Suprapubic skin (tissue), 4 donors: ENCODE data around the gene HEBP2. TPM values are rescaled to one million over a fixed set of nuclear protein-coding genes. Genes with fewer than 3 reads are reported as not detected.

Experiments
- DNase-seq, 2 donors: peaks; one replicate each; pipeline ENCODE4 v3.0.0-alpha.2; 2019; ENCODE audit warnings: low spot score in 2 of 2
- H3K27ac ChIP-seq: fragments of 200-600 bp; sonication (generic); one replicate; pipeline ENCODE4 v1.5.1; 2019
- H3K27me3 ChIP-seq: fragments of 200-600 bp; sonication (generic); one replicate; pipeline ENCODE4 v1.5.1; 2019
- H3K36me3 ChIP-seq: fragments of 200-600 bp; sonication (generic); one replicate; pipeline ENCODE4 v1.5.1; 2019
- H3K4me1 ChIP-seq: fragments of 200-600 bp; sonication (generic); one replicate; pipeline ENCODE4 v1.5.1; 2019
- H3K4me3 ChIP-seq: fragments of 200-600 bp; sonication (generic); one replicate; pipeline ENCODE4 v1.5.1; 2019; ENCODE audit warnings: mild to moderate bottlenecking
- H3K9me3 ChIP-seq: fragments of 200-600 bp; sonication (generic); one replicate; pipeline ENCODE4 v1.5.1; 2019
- EP300 ChIP-seq: sonication (generic); formaldehyde crosslinking; IDR thresholded peaks from one replicate; pipeline ENCODE4 v1.6.1; 2017; ENCODE audit warnings: antibody characterized with exemption
- POLR2A ChIP-seq, 2 donors: fragments of 450-650 bp; IDR thresholded peaks; one replicate each; pipeline ENCODE4 v1.6.1; 2017; ENCODE audit warnings: antibody characterized with exemption in 2 of 2, mild to moderate bottlenecking in 2 of 2, moderate library complexity in 2 of 2
- POLR2AphosphoS5 ChIP-seq, 3 donors: sonication (generic); formaldehyde crosslinking; IDR thresholded peaks; one replicate each; pipeline ENCODE4 v1.6.1; 2017; ENCODE audit warnings: antibody characterized with exemption in 3 of 3
- WGBS: methylation state at CpG from one replicate; pipeline ENCODE4 v1.1.5; 2018; 5-methylcytosine and 5-hydroxymethylcytosine counted together
- total RNA-seq, 4 donors: library from RNA; depleted of rRNA; stranded (reverse); fragments of >200 nt; gene quantifications; one replicate each; pipeline ENCODE4 v1.1.0, GENCODE V29; 2016
- TF ChIP-seq, protein P1 (sequence below), 2 donors: fragments of 200-600 bp in 1 of 2; fragments of 450-650 bp in 1 of 2; sonication (generic) in 1 of 2; IDR thresholded peaks; one replicate each; pipeline ENCODE4 v1.5.1; 2016 to 2019; ENCODE audit warnings: antibody characterized with exemption in 2 of 2, mild to moderate bottlenecking in 1 of 2, moderate library complexity in 1 of 2

HEBP2 gene
- total RNA-seq, 4 donors from 2014 or later = 37.7 to 82.9 (median 56.3) TPM

DNA sequence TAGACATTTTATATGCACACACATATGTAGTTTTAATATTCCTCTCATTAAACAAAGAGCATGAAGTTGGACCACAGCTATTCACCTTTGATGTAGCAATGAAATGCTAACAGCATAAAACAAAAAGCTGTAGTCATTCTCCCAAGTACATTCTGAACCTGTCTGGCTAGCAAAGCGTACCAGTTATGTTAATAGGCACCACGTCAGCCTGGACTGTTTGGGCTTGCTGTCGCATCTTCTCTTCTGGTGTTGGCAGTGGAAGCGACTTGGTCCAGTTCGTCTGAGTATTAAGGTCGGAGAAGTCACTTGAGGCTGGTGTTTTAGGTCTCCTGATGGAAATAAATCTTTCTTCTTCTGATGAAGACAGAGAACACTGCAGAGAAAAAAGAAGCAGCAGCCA lies 42.8 kb downstream of the HEBP2 start:
- Histone ChIP-seq H3K27me3 (no peaks in the 10 kb centered on the region), H3K4me3 (no peak overlapping the region), H3K36me3 (peaks cover 4% of the 10 kb centered on the region), H3K4me1 (no peaks in the 10 kb centered on the region), H3K9me3 (no peaks in the 10 kb centered on the region), H3K27ac (no peak overlapping the region)
- TF ChIP-seq POLR2A (IDR thresholded peaks at IDR 0.05) = no peak
- TF ChIP-seq, protein P1, sequence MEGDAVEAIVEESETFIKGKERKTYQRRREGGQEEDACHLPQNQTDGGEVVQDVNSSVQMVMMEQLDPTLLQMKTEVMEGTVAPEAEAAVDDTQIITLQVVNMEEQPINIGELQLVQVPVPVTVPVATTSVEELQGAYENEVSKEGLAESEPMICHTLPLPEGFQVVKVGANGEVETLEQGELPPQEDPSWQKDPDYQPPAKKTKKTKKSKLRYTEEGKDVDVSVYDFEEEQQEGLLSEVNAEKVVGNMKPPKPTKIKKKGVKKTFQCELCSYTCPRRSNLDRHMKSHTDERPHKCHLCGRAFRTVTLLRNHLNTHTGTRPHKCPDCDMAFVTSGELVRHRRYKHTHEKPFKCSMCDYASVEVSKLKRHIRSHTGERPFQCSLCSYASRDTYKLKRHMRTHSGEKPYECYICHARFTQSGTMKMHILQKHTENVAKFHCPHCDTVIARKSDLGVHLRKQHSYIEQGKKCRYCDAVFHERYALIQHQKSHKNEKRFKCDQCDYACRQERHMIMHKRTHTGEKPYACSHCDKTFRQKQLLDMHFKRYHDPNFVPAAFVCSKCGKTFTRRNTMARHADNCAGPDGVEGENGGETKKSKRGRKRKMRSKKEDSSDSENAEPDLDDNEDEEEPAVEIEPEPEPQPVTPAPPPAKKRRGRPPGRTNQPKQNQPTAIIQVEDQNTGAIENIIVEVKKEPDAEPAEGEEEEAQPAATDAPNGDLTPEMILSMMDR (IDR thresholded peaks at IDR 0.05) = no peak
- no peak for TF ChIP-seq POLR2AphosphoS5 (IDR thresholded peaks at IDR 0.05)
- DNase-seq = no peak
- WGBS = 65% methylated on average over 6 of the region's 6 CpGs

DNA sequence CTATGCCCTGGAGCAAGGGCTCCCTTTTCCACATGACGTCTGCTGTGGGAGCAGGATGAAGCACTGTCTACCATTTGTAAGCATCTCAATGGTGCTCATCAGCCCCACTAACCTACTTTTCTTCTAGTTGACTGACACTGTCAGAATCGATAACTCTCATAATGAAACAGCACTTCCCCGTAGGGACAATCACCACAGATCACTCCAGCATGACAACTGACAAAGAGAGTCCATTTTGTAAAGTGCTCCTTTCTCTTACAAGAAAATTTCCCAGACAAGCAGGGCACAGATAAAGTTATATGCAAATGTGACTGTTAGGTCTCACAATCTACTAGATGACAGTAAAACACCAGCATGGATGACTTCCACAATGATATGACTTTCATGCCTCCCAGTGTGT lies 46.4 kb downstream of the HEBP2 start:
- no peaks in the 10 kb centered on the region for H3K36me3 ChIP-seq
- no peak overlapping the region for H3K4me3 ChIP-seq
- H3K4me1 ChIP-seq = peaks cover 11% of the 10 kb centered on the region
- WGBS = 67% methylated on average over 3 of the region's 3 CpGs
- no peak for TF ChIP-seq POLR2AphosphoS5 (IDR thresholded peaks at IDR 0.05)
- no peak for TF ChIP-seq EP300
- TF ChIP-seq, protein P1 (IDR thresholded peaks at IDR 0.05) = no peak
- H3K9me3 ChIP-seq = no peaks in the 10 kb centered on the region
- DNase-seq = no peak
- H3K27me3 ChIP-seq = no peaks in the 10 kb centered on the region
- no peak overlapping the region for H3K27ac ChIP-seq

DNA sequence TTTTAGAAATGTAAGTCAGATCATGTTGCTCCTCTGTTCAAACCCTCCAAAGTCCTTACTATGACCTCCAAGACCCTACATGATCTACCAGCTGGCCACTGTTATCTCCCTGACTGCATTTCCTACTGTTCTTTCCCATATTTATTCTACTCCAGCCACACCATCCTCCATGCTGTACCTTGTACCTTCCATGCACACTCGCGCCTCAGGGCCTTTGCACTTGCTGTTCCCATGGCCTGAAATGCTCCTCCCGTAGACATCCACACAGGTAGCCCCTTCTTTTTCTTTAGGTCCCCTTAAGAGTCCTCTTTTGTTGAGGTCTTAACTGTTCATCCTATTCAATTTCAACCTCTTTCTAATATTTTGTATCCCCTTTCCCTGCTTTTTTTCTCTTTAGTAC lies 47.0 kb downstream of the HEBP2 start:
- H3K9me3 ChIP-seq = no peaks in the 10 kb centered on the region
- peaks cover 15% of the 10 kb centered on the region for H3K4me1 ChIP-seq
- DNase-seq = no peak
- no peak for TF ChIP-seq EP300
- TF ChIP-seq, protein P1 (IDR thresholded peaks at IDR 0.05) = no peak
- no peak for TF ChIP-seq POLR2AphosphoS5 (IDR thresholded peaks at IDR 0.05)
- no peak for TF ChIP-seq POLR2A (IDR thresholded peaks at IDR 0.05)
- no peak overlapping the region for H3K27ac ChIP-seq
- no peak overlapping the region for H3K4me3 ChIP-seq
- WGBS = 100% methylated on average over 3 of the region's 3 CpGs
- H3K36me3 ChIP-seq = no peaks in the 10 kb centered on the region
- no peaks in the 10 kb centered on the region for H3K27me3 ChIP-seq

DNA sequence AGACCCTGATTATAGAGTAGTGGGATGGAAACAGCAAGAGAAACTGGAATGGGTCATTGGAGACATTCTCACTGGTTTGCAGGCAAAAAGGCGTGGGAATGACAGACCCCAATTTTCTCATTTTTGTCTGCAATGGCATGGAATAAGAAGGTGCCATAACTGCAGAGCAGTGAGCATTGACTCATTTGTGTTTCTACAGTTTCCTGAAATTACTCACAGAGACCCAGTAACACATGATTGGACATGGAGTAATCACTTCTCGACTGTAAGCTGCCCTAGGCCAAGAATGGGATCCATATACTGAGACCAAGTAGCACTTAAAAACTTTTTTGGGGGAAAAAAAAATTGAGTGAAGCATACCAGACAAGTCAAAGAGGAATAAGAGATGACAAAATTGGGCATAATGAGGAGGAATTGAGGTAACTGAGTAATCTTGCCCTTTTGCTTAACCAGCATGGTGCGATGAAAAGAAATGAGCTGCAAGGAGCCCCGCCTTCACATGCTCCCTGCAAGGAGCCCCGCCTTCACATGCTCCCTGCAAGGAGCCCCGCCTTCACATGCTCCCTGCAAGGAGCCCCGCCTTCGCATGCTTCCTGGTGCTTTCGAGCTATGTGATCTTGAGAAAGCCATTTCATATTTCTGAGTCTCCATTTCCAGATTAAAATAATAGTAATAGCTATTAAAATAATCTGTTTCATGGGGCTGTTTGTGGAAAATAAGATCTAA lies 51.1 kb downstream of the HEBP2 start:
- TF ChIP-seq, protein P1 (IDR thresholded peaks at IDR 0.05) = no peak
- TF ChIP-seq EP300 = no peak
- no peak for TF ChIP-seq POLR2AphosphoS5 (IDR thresholded peaks at IDR 0.05)
- no peak for TF ChIP-seq POLR2A (IDR thresholded peaks at IDR 0.05)
- Histone ChIP-seq H3K4me1 (peaks cover 21% of the 10 kb centered on the region), H3K27ac (peak overlapping the region; percentile 46), H3K27me3 (no peaks in the 10 kb centered on the region), H3K9me3 (no peaks in the 10 kb centered on the region), H3K4me3 (peak overlapping the region; percentile 11), H3K36me3 (no peaks in the 10 kb centered on the region)
- DNase-seq = no peak
- WGBS = 38% methylated on average over 9 of the region's 9 CpGs

DNA sequence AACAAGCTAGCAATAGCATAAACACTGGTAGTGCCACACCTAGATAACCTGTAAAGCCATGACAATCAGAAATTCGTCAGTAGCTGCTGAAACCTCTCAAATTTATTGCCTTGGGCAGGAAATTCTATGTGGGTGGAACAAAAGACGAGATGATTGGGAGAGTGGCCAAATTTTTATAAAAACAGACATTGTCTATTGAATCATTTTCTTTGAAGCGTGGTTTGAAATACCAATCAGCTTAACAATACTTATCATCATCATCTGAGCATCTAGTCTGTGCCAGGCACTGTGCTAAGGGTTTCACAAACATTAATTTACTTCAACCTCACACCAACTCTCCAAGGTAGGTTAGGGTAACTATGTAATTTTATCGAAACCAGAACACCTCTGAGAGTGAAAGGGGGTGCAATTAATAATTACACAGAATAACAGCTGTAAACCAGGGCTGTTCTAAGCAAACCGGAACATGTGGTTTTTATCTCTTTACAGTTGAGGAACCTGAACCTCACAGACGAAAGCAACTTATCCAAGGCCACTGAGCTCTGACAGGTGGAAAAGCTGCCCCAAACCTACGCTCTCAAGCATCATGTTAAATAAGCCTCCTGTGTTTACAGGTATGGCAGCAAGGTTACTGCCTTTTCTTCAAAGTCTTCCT lies 51.9 kb downstream of the HEBP2 start:
- Histone ChIP-seq H3K36me3 (no peaks in the 10 kb centered on the region), H3K9me3 (no peaks in the 10 kb centered on the region), H3K4me3 (peak overlapping the region; percentile 11), H3K4me1 (peaks cover 21% of the 10 kb centered on the region), H3K27me3 (no peaks in the 10 kb centered on the region), H3K27ac (peak overlapping the region; percentile 68)
- DNase-seq = no peak
- WGBS = 32% methylated on average over 7 of the region's 7 CpGs
- no peak for TF ChIP-seq POLR2AphosphoS5 (IDR thresholded peaks at IDR 0.05)
- no peak for TF ChIP-seq EP300
- TF ChIP-seq, protein P1 (IDR thresholded peaks at IDR 0.05) = no peak
- TF ChIP-seq POLR2A (IDR thresholded peaks at IDR 0.05) = no peak
